OCI-LY3 (cell line): Measurements from ENCODE around the gene AFDN.

ENCODE experiments used
- H2AFZ ChIP-seq: fragments of 200-600, 300-600 bp; shearing (Covaris generic); 2 replicates; pipeline ENCODE4 v1.6.0; 2014; ENCODE audit warnings: antibody characterized with exemption, low read depth, low read length
- H3K27ac ChIP-seq: fragments of 200-600, 300-600 bp; sonication (generic); 2 replicates; pipeline ENCODE4 v1.5.1; 2014; ENCODE audit warnings: mild to moderate bottlenecking, low read length, moderate library complexity, mixed read lengths
- H3K27me3 ChIP-seq: fragments of 200-600, 300-600 bp; sonication (generic); 2 replicates; pipeline ENCODE4 v1.6.1; 2014; ENCODE audit warnings: low read depth, low read length, mixed read lengths
- H3K36me3 ChIP-seq: fragments of 200-600, 300-600 bp; sonication (generic); replicated peaks from 2 replicates; pipeline ENCODE3; 2014; ENCODE audit warnings: low read depth, low read length, mixed read lengths
- H3K4me1 ChIP-seq: fragments of 300-600, 200-600 bp; sonication (generic); 2 replicates; pipeline ENCODE4 v1.6.1; 2014; ENCODE audit warnings: low read length, mixed read lengths
- H3K4me2 ChIP-seq: fragments of 200-600, 300-600 bp; sonication (generic); 2 replicates; pipeline ENCODE4 v1.6.1; 2014; ENCODE audit warnings: low read length, mixed read lengths
- H3K4me3 ChIP-seq: fragments of 300-600, 200-600 bp; sonication (generic); 2 replicates; pipeline ENCODE4 v1.5.1; 2014; ENCODE audit warnings: antibody characterized with exemption, mild to moderate bottlenecking, low read length, moderate library complexity
- H3K79me2 ChIP-seq: fragments of 300-600, 200-600 bp; shearing (Covaris generic); 2 replicates; pipeline ENCODE4 v1.6.1; 2014; ENCODE audit warnings: mild to moderate bottlenecking, low read length, mixed read lengths
- H3K9ac ChIP-seq: fragments of 300-600, 200-600 bp; shearing (Covaris generic); 2 replicates; pipeline ENCODE4 v1.6.0; 2014; ENCODE audit warnings: mild to moderate bottlenecking, low read length, moderate library complexity
- H3K9me3 ChIP-seq: fragments of 200-600, 300-600 bp; shearing (Covaris generic); 2 replicates; pipeline ENCODE4 v1.6.1; 2014; ENCODE audit warnings: low read length, mixed read lengths; ENCODE audit not compliant: insufficient read depth
- H4K20me1 ChIP-seq: fragments of 200-600, 300-600 bp; sonication (generic); 2 replicates; pipeline ENCODE4 v1.6.1; 2016; ENCODE audit warnings: low read length, mixed read lengths; ENCODE audit not compliant: insufficient read depth
- CTCF ChIP-seq: fragments of 200-600, 300-600 bp; sonication (generic); IDR thresholded peaks from 2 replicates; pipeline ENCODE4 v1.5.1; 2014; ENCODE audit warnings: antibody characterized with exemption, low read length, low read depth
- EZH2phosphoT487 ChIP-seq: fragments of 200-600 bp; shearing (Covaris generic); IDR thresholded peaks from 2 replicates; pipeline ENCODE4 v1.6.1; 2018; ENCODE audit warnings: antibody characterized with exemption, mixed run types, low read depth

Gene AFDN

DNA sequence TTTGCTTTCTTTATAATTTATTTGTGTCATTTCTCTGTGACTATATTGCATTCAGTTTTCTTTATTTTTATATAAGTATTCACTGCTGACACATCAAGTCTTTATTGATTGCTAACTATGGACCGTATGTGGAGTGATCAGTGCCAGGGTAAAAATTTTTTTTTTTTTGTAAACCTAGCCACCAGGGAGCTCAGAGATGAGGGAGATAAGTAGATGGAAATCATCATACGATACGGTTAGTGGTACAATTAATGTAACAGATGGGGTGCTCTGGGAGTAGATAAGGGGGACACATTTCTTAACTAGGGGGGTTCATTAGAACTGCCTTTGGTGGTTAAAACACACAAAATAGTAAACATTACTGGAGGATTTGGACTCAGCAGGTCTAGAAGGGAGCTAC lies 68.3 kb downstream of the AFDN start:
- no peak overlapping the region for H3K4me2 ChIP-seq
- H3K79me2 ChIP-seq = no peaks in the 10 kb centered on the region
- no peaks in the 10 kb centered on the region for H3K27me3 ChIP-seq
- H3K4me3 ChIP-seq = no peak overlapping the region
- no peak overlapping the region for H3K27ac ChIP-seq
- H4K20me1 ChIP-seq = peaks cover 6% of the 10 kb centered on the region; the same call in 1 of the 2 replicates
- H3K9ac ChIP-seq = no peak overlapping the region
- peaks cover 10% of the 10 kb centered on the region for H3K4me1 ChIP-seq
- no peak overlapping the region for H2AFZ ChIP-seq
- TF ChIP-seq EZH2phosphoT487 = no peak
- H3K36me3 ChIP-seq = peaks cover 19% of the 10 kb centered on the region
- H3K9me3 ChIP-seq = no peaks in the 10 kb centered on the region

DNA sequence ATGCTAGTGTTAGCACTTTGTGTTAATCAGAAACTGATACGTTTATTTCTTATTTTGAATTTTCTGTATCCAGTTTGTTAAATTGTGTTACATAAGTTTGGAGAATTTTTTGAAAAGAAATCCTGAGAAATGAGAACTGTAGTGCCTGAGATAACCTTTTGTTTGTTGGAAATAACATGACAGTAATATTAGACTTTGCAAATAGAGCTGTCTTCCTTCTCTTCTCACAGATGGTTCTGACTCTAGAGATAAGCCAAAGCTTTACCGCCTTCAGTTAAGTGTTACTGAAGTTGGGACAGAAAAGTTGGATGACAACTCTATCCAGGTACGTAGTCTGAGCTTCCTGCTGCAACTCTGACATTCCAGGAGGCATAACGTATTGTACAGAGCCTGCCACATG lies 69.9 kb downstream of the AFDN start:
- Histone ChIP-seq H2AFZ (no peak overlapping the region), H3K4me2 (no peak overlapping the region)

DNA sequence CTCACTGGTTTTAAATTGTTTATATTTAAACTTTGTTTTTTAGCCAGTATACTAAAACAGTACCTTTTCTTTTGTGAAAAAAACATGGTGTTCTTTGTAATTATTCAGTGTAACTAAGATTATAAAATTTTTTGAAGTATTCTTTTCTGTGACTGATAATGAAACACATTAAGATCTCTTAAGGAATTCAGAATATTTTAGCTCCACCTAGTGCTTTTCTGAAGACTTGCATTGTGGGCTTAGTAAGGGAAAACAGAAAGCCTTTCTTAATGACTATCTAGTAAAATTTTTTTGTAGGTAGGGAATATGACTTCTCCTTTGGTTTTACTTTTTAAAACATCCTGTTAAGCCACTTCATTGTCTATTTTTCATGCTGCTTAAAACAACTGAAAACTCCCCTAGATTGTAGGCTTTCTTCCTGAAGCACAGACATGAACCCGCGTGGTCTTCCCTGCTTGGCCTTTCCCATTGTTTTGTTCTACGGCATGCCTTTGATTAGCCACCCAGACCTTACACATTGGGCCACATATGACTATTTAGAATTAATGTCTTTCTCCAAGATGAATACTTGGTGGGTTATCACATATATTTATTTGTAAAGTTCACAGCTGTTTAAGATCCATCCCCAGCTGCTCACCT lies 72.1 kb downstream of the AFDN start:
- Histone ChIP-seq H3K27me3 (no peaks in the 10 kb centered on the region), H3K36me3 (peaks cover 24% of the 10 kb centered on the region), H2AFZ (no peak overlapping the region), H4K20me1 (peaks cover 3% of the 10 kb centered on the region; the same call in 1 of the 2 replicates), H3K4me3 (no peak overlapping the region), H3K4me1 (peaks cover 10% of the 10 kb centered on the region), H3K4me2 (no peak overlapping the region), H3K79me2 (no peaks in the 10 kb centered on the region), H3K9me3 (no peaks in the 10 kb centered on the region), H3K27ac (no peak overlapping the region), H3K9ac (no peak overlapping the region)
- peak; percentile 68 for TF ChIP-seq CTCF
- no peak for TF ChIP-seq EZH2phosphoT487

More for the DNA sequence above, 69.9 kb downstream of the AFDN start:
- H3K36me3 ChIP-seq = peaks cover 17% of the 10 kb centered on the region
- H3K27me3 ChIP-seq = no peaks in the 10 kb centered on the region
- no peaks in the 10 kb centered on the region for H3K9me3 ChIP-seq
- H3K9ac ChIP-seq = no peak overlapping the region
- H3K79me2 ChIP-seq = no peaks in the 10 kb centered on the region
- no peak overlapping the region for H3K27ac ChIP-seq
- H3K4me1 ChIP-seq = peaks cover 9% of the 10 kb centered on the region
- TF ChIP-seq EZH2phosphoT487 = no peak
- TF ChIP-seq CTCF = no peak
- no peak overlapping the region for H3K4me3 ChIP-seq
- peaks cover 3% of the 10 kb centered on the region; the same call in 1 of the 2 replicates for H4K20me1 ChIP-seq

GRCh38 chr6:167904791-167905190 lies 78.1 kb downstream of the AFDN start:
- Histone ChIP-seq H3K27ac (peak overlapping the region; percentile 68), H2AFZ (no peak overlapping the region), H3K27me3 (no peaks in the 10 kb centered on the region), H3K4me1 (peaks cover 21% of the 10 kb centered on the region), H3K9ac (no peak overlapping the region), H3K4me3 (peak overlapping the region; percentile 35; the same call in 1 of the 2 replicates), H3K9me3 (no peaks in the 10 kb centered on the region), H3K79me2 (no peaks in the 10 kb centered on the region), H3K36me3 (peaks cover 39% of the 10 kb centered on the region), H3K4me2 (peak overlapping the region; percentile 59), H4K20me1 (peaks cover 3% of the 10 kb centered on the region; the same call in 1 of the 2 replicates)
- TF ChIP-seq CTCF (no peak), EZH2phosphoT487 (no peak)
